Activated T-helper 17 cell treated with anti-CD3 and anti-CD28 coated beads, Interleukin-2, amount 50 U/mL, for 72 hours (primary cell): ENCODE data around the gene SPIRE2. TPM values are rescaled to one million over a fixed set of nuclear protein-coding genes. Genes with fewer than 3 reads are reported as not detected.

Experiments
- ATAC-seq: fragments of 150-1000 bp; cut with Tn5 transposase; replicated peaks from 2 replicates; pipeline ENCODE4 v1.10.0; 2021; ENCODE audit warnings: mild to moderate bottlenecking, moderate library complexity
- H3K27ac Mint-ChIP-seq: one replicate; pipeline ENCODE4 v1.8.0; 2022; ENCODE audit warnings: mixed read lengths
- H3K27me3 Mint-ChIP-seq: one replicate; pipeline ENCODE4 v1.8.0; 2022; ENCODE audit warnings: mixed read lengths
- H3K36me3 Mint-ChIP-seq: one replicate; pipeline ENCODE4 v1.8.0; 2022; ENCODE audit warnings: low read depth, mild to moderate bottlenecking, mixed read lengths
- H3K4me1 Mint-ChIP-seq: one replicate; pipeline ENCODE4 v1.8.0; 2022; ENCODE audit warnings: mixed read lengths
- H3K4me3 Mint-ChIP-seq: one replicate; pipeline ENCODE4 v1.8.0; 2022; ENCODE audit warnings: mild to moderate bottlenecking, mixed read lengths
- H3K9me3 Mint-ChIP-seq: one replicate; pipeline ENCODE4 v1.8.0; 2022; ENCODE audit warnings: mixed read lengths
- total RNA-seq, 2 donors: library from RNA; stranded (reverse); gene quantifications; one replicate each; pipeline ENCODE4 v1.2.3, GENCODE V29; 2022

SPIRE2 gene
- total RNA-seq, 2 donors from 2014 or later, result 4.3 to 4.8 TPM

- Mint-ChIP-seq H3K27ac (no peak overlapping the region), H3K4me3 (no peak overlapping the region), H3K27me3 (no peaks in the 10 kb centered on the region), H3K9me3 (no peaks in the 10 kb centered on the region), H3K4me1 (no peaks in the 10 kb centered on the region), H3K36me3 (peaks cover 81% of the 10 kb centered on the region)
- ATAC-seq, result no peak
Measured at GRCh38 chr16:89900885-89901284, 72.6 kb downstream of the SPIRE2 start.

DNA sequence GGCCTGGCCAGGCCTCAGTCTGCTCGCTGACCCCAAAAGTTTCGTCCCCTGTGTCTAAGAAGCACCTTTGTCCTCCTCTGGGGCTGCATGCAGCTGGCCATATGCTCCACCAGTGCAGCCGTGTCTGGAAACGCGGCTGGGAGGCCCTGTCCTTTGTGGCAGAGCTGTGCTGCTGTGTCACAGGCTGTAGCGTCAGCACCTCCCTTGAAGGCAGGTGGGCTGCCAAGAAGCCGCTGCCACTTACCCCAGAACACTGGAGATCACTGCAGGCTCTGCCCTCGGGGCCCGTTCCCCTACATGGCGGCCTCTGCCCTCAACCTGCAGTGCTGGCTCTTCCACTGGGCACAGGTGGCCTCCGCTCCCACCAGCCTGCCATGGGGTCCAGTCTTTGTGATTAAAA is 74.7 kb downstream of the SPIRE2 start:
- no peak overlapping the region for H3K4me3 Mint-ChIP-seq
- H3K36me3 Mint-ChIP-seq, result peaks cover 71% of the 10 kb centered on the region
- H3K27me3 Mint-ChIP-seq, result no peaks in the 10 kb centered on the region
- H3K9me3 Mint-ChIP-seq, result no peaks in the 10 kb centered on the region
- H3K4me1 Mint-ChIP-seq, result no peaks in the 10 kb centered on the region
- H3K27ac Mint-ChIP-seq, result no peak overlapping the region
- ATAC-seq, result no peak

- H3K4me1 Mint-ChIP-seq, result no peaks in the 10 kb centered on the region
- H3K4me3 Mint-ChIP-seq, result no peak overlapping the region
- H3K36me3 Mint-ChIP-seq, result peaks cover 65% of the 10 kb centered on the region
- H3K27me3 Mint-ChIP-seq, result no peaks in the 10 kb centered on the region
- no peaks in the 10 kb centered on the region for H3K9me3 Mint-ChIP-seq
- no peak overlapping the region for H3K27ac Mint-ChIP-seq
- ATAC-seq, result no peak
Measured at GRCh38 chr16:89903908-89904515, 75.7 kb downstream of the SPIRE2 start.

- no peaks in the 10 kb centered on the region for H3K27me3 Mint-ChIP-seq
- no peak overlapping the region for H3K4me3 Mint-ChIP-seq
- no peaks in the 10 kb centered on the region for H3K4me1 Mint-ChIP-seq
- no peak for ATAC-seq
- peaks cover 65% of the 10 kb centered on the region for H3K36me3 Mint-ChIP-seq
- no peaks in the 10 kb centered on the region for H3K9me3 Mint-ChIP-seq
- H3K27ac Mint-ChIP-seq, result no peak overlapping the region
Measured at GRCh38 chr16:89904606-89905510, 76.6 kb downstream of the SPIRE2 start.

DNA sequence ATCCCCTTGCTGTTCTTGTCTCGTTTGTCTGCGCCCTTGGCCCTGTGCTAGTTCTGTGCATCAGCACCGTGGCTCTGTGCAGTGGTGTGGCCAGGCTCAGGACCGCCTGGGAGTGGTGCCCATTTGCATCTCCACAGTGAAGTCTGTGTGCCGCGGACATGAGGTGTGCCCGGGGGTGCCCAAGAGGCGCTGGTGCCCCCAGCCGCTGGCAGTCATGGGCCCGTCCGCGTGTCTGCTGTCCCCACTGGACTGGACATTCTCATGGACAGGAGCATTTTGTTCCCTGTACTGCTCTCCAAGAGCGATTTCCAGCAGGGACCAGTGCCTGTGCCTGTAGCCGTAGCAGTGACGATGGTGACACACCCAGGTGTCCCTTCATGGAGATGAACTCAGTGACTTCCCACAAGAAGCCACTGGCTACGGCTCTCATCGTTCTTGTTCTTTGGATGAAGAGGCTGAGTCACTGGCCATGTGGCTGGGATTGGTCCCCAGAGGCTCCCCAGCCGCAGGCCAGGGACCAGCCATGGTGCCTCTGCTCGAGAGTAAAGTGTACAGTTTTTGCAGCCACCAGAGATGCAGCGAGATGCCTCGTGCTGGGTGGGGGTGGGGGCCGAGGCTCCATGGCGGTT is 77.3 kb downstream of the SPIRE2 start:
- no peak overlapping the region for H3K4me3 Mint-ChIP-seq
- no peaks in the 10 kb centered on the region for H3K4me1 Mint-ChIP-seq

DNA sequence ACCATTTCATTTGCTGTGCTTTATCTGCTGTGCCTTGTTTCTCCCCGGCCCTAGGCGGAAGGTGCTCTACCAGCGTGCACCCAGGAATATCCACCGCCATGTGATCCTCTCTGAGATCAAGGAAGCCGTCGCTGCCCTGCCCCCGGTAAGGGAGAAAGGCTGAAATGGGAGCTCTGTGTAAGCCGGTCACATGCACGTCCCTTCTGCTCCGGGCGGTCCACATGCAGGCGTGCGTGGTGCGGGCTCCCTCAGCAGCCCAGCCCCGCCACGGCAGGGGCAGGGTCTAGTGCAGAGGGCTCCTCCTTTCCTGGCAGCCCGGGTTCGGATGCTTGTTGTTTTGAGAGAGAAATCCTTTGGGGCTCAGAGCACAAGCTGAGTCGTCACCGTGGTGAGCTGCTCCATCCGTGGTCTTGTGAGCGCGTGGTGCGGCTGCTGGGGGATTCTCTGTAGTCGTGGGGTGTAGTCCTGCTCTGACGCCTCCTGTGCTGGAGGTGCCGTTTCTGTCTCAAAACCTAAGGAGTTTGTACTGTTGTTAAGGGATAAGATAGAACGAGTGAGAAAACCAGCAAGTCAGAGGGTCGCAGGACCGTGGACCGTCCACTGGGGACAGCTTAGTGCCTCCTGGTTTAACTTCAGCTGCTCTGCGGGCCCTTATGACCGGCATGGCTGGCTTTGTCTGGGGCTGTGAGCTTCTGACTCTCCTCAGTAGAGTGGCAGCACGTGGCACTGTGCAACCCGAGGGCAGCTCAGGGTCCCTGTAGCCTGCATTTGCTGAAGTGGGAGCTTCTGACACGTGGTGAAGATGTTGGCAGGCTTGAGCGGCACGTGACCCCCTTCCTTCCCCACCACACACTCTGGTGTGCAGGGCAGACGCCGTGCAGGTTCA is 78.1 kb downstream of the SPIRE2 start:
- Mint-ChIP-seq H3K4me3 (no peak overlapping the region), H3K4me1 (no peaks in the 10 kb centered on the region), H3K9me3 (no peaks in the 10 kb centered on the region), H3K36me3 (peaks cover 65% of the 10 kb centered on the region), H3K27me3 (no peaks in the 10 kb centered on the region), H3K27ac (no peak overlapping the region)
- ATAC-seq, result no peak

More for the DNA sequence above, 77.3 kb downstream of the SPIRE2 start:
- no peak overlapping the region for H3K27ac Mint-ChIP-seq
- no peaks in the 10 kb centered on the region for H3K27me3 Mint-ChIP-seq
- ATAC-seq, result no peak
- peaks cover 65% of the 10 kb centered on the region for H3K36me3 Mint-ChIP-seq
- no peaks in the 10 kb centered on the region for H3K9me3 Mint-ChIP-seq

DNA sequence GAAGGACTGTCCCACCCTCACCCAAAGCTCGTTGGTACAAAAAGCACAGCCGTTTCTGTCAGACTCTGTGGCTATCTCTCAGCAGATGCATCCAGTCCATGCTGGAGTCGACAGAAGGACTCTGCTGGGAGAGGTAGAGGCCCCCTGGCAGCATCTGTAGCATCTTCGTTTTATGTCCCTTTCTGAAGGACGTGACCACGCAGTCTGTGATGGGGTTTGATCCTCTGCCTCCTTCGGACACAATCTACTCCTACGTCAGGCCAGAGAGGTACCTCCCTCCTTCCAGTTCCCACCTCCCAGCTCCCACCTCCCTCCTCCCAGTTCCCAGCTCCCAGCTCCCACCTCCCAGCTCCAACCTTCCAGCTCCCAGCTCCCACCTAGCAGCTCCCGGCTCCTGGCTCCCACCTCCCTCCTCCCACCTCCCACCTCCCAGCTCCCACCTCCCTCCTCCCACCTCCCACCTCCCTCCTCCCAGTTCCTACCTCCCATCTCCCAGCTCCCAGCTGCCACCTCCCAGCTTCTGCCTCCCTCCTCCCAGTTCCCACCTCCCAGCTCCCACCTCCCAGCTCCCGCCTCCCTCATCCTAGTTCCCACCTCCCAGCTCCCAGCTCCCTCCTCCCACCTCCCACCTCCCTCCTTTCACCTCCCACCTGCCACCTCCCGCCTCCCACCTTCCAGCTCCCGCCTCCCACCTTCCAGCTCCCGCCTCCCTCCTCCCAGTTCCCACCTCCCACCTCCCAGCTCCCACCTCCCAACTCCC is 79.0 kb downstream of the SPIRE2 start:
- Mint-ChIP-seq H3K4me1 (no peaks in the 10 kb centered on the region), H3K4me3 (no peak overlapping the region), H3K36me3 (peaks cover 73% of the 10 kb centered on the region), H3K9me3 (no peaks in the 10 kb centered on the region), H3K27ac (no peak overlapping the region), H3K27me3 (no peaks in the 10 kb centered on the region)
- no peak for ATAC-seq

GRCh38 chr16:89908236-89908635 is 80.0 kb downstream of the SPIRE2 start:
- no peaks in the 10 kb centered on the region for H3K9me3 Mint-ChIP-seq
- no peak for ATAC-seq
- H3K27ac Mint-ChIP-seq, result no peak overlapping the region
- H3K27me3 Mint-ChIP-seq, result no peaks in the 10 kb centered on the region
- H3K4me3 Mint-ChIP-seq, result no peak overlapping the region
- H3K4me1 Mint-ChIP-seq, result no peaks in the 10 kb centered on the region
- H3K36me3 Mint-ChIP-seq, result peaks cover 66% of the 10 kb centered on the region

DNA sequence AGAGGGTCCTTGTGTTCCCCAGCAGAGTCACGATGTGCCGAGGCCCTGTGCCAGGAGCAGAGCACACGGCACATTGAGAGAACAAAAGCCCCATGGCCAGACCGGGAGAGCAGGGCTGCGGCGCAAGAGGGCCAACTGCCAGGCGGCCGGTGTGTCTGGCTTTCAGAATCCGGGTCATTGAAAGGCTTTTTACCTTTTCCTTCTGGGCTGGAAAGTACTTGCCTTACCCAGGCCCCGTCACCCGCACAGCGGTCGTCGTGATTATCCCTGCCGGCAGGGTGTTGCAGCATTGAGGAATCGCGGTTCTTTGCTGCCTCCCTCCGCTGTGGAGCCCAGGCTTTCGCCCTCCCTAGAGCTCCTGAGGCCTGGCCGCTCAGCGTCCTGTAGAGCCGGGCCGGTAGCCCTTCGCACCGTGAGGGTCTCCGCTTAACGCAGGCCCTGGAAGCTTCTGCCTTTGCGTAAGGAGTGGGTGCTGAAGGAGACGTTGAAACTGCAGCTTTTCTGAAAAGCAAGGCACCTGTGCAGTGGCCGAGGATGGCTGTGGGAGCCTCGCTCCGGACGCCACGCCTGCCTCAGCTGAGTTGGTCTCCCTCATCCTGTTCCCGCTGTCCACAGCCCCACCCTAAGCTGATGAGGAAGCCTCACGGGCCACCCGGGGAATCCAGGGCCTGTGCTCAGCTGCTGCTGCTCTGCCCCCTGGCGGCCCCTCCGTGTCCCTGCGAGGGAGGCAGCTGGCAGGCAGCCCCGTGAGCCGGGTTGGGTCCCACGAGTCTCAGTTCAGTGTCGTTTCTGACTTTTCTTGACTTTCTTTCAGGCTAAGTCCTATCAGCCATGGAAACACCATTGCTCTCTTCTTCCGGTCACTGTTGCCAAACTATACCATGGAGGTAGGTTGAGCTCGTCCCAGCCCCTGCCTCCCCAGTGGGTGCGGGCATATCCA is 81.8 kb downstream of the SPIRE2 start:
- ATAC-seq, result peak; percentile 87
- Mint-ChIP-seq H3K4me3 (no peak overlapping the region), H3K27ac (no peak overlapping the region), H3K36me3 (peaks cover 50% of the 10 kb centered on the region), H3K9me3 (no peaks in the 10 kb centered on the region), H3K27me3 (no peaks in the 10 kb centered on the region), H3K4me1 (peaks cover 4% of the 10 kb centered on the region)

- ATAC-seq, result no peak
- no peaks in the 10 kb centered on the region for H3K9me3 Mint-ChIP-seq
- no peak overlapping the region for H3K4me3 Mint-ChIP-seq
- peaks cover 42% of the 10 kb centered on the region for H3K36me3 Mint-ChIP-seq
- H3K4me1 Mint-ChIP-seq, result peaks cover 4% of the 10 kb centered on the region
- H3K27me3 Mint-ChIP-seq, result no peaks in the 10 kb centered on the region
- H3K27ac Mint-ChIP-seq, result no peak overlapping the region
Measured at GRCh38 chr16:89910717-89911354, 82.6 kb downstream of the SPIRE2 start.

DNA sequence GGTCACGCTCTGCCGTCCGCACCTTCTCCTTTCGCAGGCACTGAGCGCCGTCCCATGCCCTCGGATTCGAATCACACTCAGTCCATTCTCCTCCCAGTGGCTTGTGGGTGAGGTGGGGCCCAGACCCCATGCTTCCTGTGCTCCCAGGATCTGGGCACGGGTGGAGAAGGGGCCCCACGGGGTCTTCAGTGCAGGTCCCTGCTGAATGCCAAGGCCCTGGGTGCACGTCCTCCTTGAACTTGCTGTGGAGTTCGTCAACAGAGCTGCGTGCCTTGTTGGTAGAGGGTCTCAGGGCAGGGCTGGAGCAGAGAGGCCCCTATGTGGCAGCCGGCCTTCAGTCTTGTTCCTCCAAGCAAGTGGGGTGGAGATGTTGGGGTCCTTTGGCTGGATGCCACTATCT is 83.1 kb downstream of the SPIRE2 start:
- no peak overlapping the region for H3K4me3 Mint-ChIP-seq
- H3K27ac Mint-ChIP-seq, result no peak overlapping the region
- peaks cover 4% of the 10 kb centered on the region for H3K4me1 Mint-ChIP-seq
- no peaks in the 10 kb centered on the region for H3K9me3 Mint-ChIP-seq
- H3K36me3 Mint-ChIP-seq, result peaks cover 37% of the 10 kb centered on the region
- no peaks in the 10 kb centered on the region for H3K27me3 Mint-ChIP-seq
- no peak for ATAC-seq

GRCh38 chr16:89912143-89912542 is 83.9 kb downstream of the SPIRE2 start:
- no peak for ATAC-seq
- H3K4me3 Mint-ChIP-seq, result no peak overlapping the region
- peaks cover 34% of the 10 kb centered on the region for H3K36me3 Mint-ChIP-seq
- H3K9me3 Mint-ChIP-seq, result no peaks in the 10 kb centered on the region
- H3K4me1 Mint-ChIP-seq, result peaks cover 4% of the 10 kb centered on the region
- H3K27ac Mint-ChIP-seq, result no peak overlapping the region
- no peaks in the 10 kb centered on the region for H3K27me3 Mint-ChIP-seq
